K562 (cell line): ENCODE data around the gene NTN4. TPM values are rescaled to one million over a fixed set of nuclear protein-coding genes. Genes with fewer than 3 reads are reported as not detected.

Experiments used
- ATAC-seq: fragments of 200-7000 bp; cut with Tn5 transposase; 3 replicates; pipeline ENCODE4 v1.9.1; 2020; ENCODE audit warnings: moderate library complexity
- BruUV-seq: library from RNA; stranded (reverse); fragments of 400-500 nt; replicated peaks from 2 replicates; lab custom pipeline; 2021; lab: Mats Ljungman, UMichigan
- CTCF ChIA-PET: fragments of 300-600 bp; formaldehyde crosslinking; extraction: SDS; loops from one replicate; lab custom pipeline; 2021; ENCODE audit warnings: low intra/inter-chr PET ratio; lab: Yijun Ruan, JAX
- POLR2A ChIA-PET: fragments of 300-600, 350-650 bp; sonication (Branson Sonifier 250); formaldehyde crosslinking; extraction: SDS; loops from one replicate; lab custom pipeline; 2021; ENCODE audit warnings: antibody characterized with exemption, inconsistent platforms; lab: Yijun Ruan, JAX
- DNase-seq, 4 experiments: peaks; one replicate each; pipeline versions ENCODE4 v3.0.0 to v3.0.0-alpha.2; 2011 to 2018; ENCODE audit warnings: low spot score in 3 of 4, mixed read lengths in 3 of 4; ENCODE audit errors: extremely low read depth in 1 of 4
- FAIRE-seq: peaks from 2 replicates; lab custom pipeline; 2011; peaks lifted over from hg19 to GRCh38; lab: Jason Lieb, UNC
- H2AFZ ChIP-seq: 2 replicates; pipeline ENCODE4 v1.6.0; 2011; ENCODE audit warnings: low read depth, low read length, control low read depth, inconsistent platforms
- H3K27ac ChIP-seq: fragments of 200-600 bp; 3 replicates; pipeline ENCODE4 v1.8.0; 2011; ENCODE audit warnings: low read depth, mild to moderate bottlenecking, control low read depth, inconsistent platforms, low read length, moderate library complexity, mixed read lengths; ENCODE audit errors: extremely low read depth
- H3K27me3 ChIP-seq, 2 experiments: fragments of 300-600 bp in 1 of 2; 2 replicates in 1 of 2; 3 replicates in 1 of 2; pipeline versions ENCODE4 v1.6.0 to v1.8.0; 2011; ENCODE audit warnings: inconsistent platforms in 2 of 2, low read length in 2 of 2, mild to moderate bottlenecking in 1 of 2, mixed read lengths in 1 of 2, moderate library complexity in 1 of 2; ENCODE audit not compliant: control insufficient read depth in 2 of 2, insufficient read depth in 2 of 2
- H3K36me3 ChIP-seq: fragments of 300-600 bp; 3 replicates; pipeline ENCODE4 v1.8.0; 2011; ENCODE audit warnings: mild to moderate bottlenecking, low read length, inconsistent platforms; ENCODE audit not compliant: control insufficient read depth, insufficient read depth
- H3K4me1 ChIP-seq, 2 experiments: fragments of 200-600 bp in 1 of 2; replicated peaks in 1 of 2; 2 replicates in 1 of 2; 3 replicates in 1 of 2; pipeline versions ENCODE4 v1.5.1 to v1.8.0; 2011; ENCODE audit warnings: inconsistent platforms in 2 of 2, low read length in 2 of 2, mild to moderate bottlenecking in 1 of 2, mixed read lengths in 1 of 2, moderate library complexity in 1 of 2; ENCODE audit not compliant: control insufficient read depth in 2 of 2, insufficient read depth in 2 of 2
- H3K4me2 ChIP-seq: 2 replicates; pipeline ENCODE4 v1.6.1; 2011; ENCODE audit warnings: low read length, control low read depth, inconsistent platforms, mixed read lengths; ENCODE audit not compliant: insufficient read depth
- H3K4me3 ChIP-seq: fragments of 200-600 bp; sonication (generic), shearing (Covaris generic); 2 replicates; pipeline ENCODE4 v1.5.1; 2016; ENCODE audit warnings: control low read depth, inconsistent platforms
- H3K79me2 ChIP-seq: fragments of 200-600 bp; 3 replicates; pipeline ENCODE4 v1.8.0; 2011; ENCODE audit warnings: low read length, inconsistent platforms; ENCODE audit not compliant: control insufficient read depth, insufficient read depth
- H3K9ac ChIP-seq, 2 experiments: 2 replicates each; pipeline versions ENCODE4 v1.6.0 to v1.6.1; 2011; ENCODE audit warnings: low read depth in 2 of 2, low read length in 2 of 2, control low read depth in 1 of 2, inconsistent platforms in 1 of 2, mild to moderate bottlenecking in 1 of 2, mixed read lengths in 1 of 2; ENCODE audit not compliant: insufficient read depth in 1 of 2
- H3K9me1 ChIP-seq: one replicate; pipeline ENCODE4 v1.6.0; 2011; ENCODE audit warnings: inconsistent platforms, mild to moderate bottlenecking, low read length, moderate library complexity; ENCODE audit not compliant: control insufficient read depth, insufficient read depth
- H3K9me3 ChIP-seq: replicated peaks from 2 replicates; pipeline ENCODE4 v1.5.1; 2011; ENCODE audit warnings: low read depth, low read length, inconsistent platforms; ENCODE audit not compliant: control insufficient read depth, insufficient read depth
- H4K20me1 ChIP-seq: replicated peaks from 2 replicates; pipeline ENCODE4 v1.6.1; 2011; ENCODE audit warnings: low read length, inconsistent platforms, mixed read lengths; ENCODE audit not compliant: control insufficient read depth, insufficient read depth
- BRCA1 ChIP-seq, 2 experiments: fragments of 450-650 bp in 1 of 2; sonication (generic) in 1 of 2; formaldehyde crosslinking in 1 of 2; IDR thresholded peaks; 2 replicates each; pipeline versions ENCODE4 v1.5.0 to v1.6.1; 2017 to 2020; ENCODE audit warnings: mild to moderate bottlenecking in 1 of 2, missing genetic modification reagents in 1 of 2
- SP2 ChIP-seq: IDR thresholded peaks from 2 replicates; pipeline ENCODE4 v1.6.1; 2011; ENCODE audit warnings: mild to moderate bottlenecking, low read depth, low read length, moderate library complexity; ENCODE audit not compliant: poor library complexity, severe bottlenecking; ENCODE audit errors: extremely low read depth
- ZNF384 ChIP-seq: IDR thresholded peaks from 2 replicates; pipeline ENCODE4 v1.6.1; 2012; ENCODE audit warnings: low read depth, low read length, improper control_type of control experiment
- WGBS: fragments of 100-300 bp; shearing (Covaris generic); methylation state at CpG from one replicate; pipeline ENCODE4 v1.1.6; 2016; ENCODE audit warnings: low coverage, mixed read lengths; ENCODE audit not compliant: insufficient coverage; ENCODE audit errors: missing lambda C conversion rate; 5-methylcytosine and 5-hydroxymethylcytosine counted together
- in situ Hi-C: fragments of 300-500 bp; cut with MboI; formaldehyde crosslinking; loops from 4 replicates; pipeline ENCODE4 v1.15.0; 2018; ENCODE audit warnings: inconsistent platforms, mixed read lengths
- intact Hi-C: fragments of 100-400 bp; cut with micrococcal nuclease; formaldehyde crosslinking; loops from 2 replicates; pipeline ENCODE4 v1.14.2; 2022
- polyA plus RNA-seq, 8 experiments: library from polyadenylated mRNA; depleted of rRNA in 4 of 8; stranded (reverse) in 5 of 8; unstranded in 3 of 8; fragments of >200 nt; fragmentation: Nextera tagmentation in 2 of 8; fragmentation: Illumina TruSeq in 1 of 8; extraction: Ambion mirVana in 2 of 8; extraction: Trizol in 1 of 8; gene quantifications; 2 replicates each; pipeline versions ENCODE4 v1.2.1 to v1.2.3, GENCODE V29; 2011 to 2014; ENCODE audit warnings: inconsistent platforms in 1 of 8, missing spikeins in 1 of 8
- total RNA-seq, 7 experiments: library from RNA; depleted of rRNA in 6 of 7; stranded (reverse); fragments of >200 nt in 6 of 7; fragmentation: Illumina TruSeq in 2 of 7; extraction: Trizol in 2 of 7; gene quantifications; 2 replicates each; pipeline versions ENCODE4 v1.2.1 to v1.2.3, GENCODE V29; 2011 to 2021; ENCODE audit warnings: low replicate concordance in 1 of 7
- TF ChIP-seq, protein P1 (sequence below): fragments of 450-650 bp; IDR thresholded peaks from 2 replicates; pipeline ENCODE4 v1.6.1; 2017; ENCODE audit warnings: antibody characterized with exemption, mild to moderate bottlenecking

Gene NTN4
- total and polyA plus RNA-seq, 9 of the 15 experiments (the other 6 are each of a cell fraction or from before 2014, with no cell fraction given): 0.13 TPM; not detected in 8

DNA sequence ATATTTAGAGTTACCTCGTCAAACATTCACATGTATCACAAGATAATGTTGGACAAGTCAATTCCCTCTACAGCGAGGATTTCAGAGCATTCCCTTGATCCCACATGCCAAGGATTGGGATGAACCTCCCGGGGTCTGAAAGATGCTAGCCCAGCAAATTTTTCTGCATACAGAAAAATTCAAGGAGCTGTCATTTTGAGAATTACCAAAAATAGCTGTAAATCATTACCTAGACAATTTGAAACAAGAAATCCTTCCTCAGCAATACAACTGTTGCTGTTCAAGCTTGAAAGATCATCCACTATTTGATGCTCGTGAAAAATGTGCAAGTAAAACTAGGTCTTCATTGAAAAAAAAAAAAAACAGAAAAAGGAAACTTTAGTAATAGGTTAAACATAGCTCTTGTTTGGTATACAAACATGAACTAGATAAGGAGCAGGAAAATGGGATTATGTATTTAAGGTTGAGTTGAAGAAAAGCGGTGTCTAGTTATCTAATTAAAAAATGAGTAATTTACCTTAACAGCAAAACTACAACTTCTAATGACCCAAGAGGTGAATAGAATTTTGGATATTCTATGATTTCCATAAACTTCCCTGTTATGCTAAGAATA, 73.1 kb downstream of the NTN4 start:
- in situ Hi-C loops: no loop called here
- WGBS: 0% methylated on average over 5 of the region's 5 CpGs

More for the DNA sequence above, 73.1 kb downstream of the NTN4 start:
- H3K9ac ChIP-seq: no peak overlapping the region
- no TSS peak for BruUV-seq
- no peak overlapping the region for H2AFZ ChIP-seq
- no peak overlapping the region for H3K27ac ChIP-seq
- H3K36me3 ChIP-seq: no peaks in the 10 kb centered on the region
- no peak for ATAC-seq
- no peak for DNase-seq
- intact Hi-C loops: no loop called here
- H3K79me2 ChIP-seq: no peaks in the 10 kb centered on the region
- ChIA-PET POLR2A (no interaction called here), CTCF (no interaction called here)
- no peaks in the 10 kb centered on the region for H3K9me1 ChIP-seq
- no peaks in the 10 kb centered on the region; a peak in 2 of 5 replicates for H3K27me3 ChIP-seq
- no peak for TF ChIP-seq BRCA1 (IDR thresholded peaks at IDR 0.05)
- no peak for TF ChIP-seq BRCA1 (CRISPR knock-in tag; IDR thresholded peaks at IDR 0.05)
- no peak for TF ChIP-seq SP2
- no peak for TF ChIP-seq ZNF384
- TF ChIP-seq, protein P1, sequence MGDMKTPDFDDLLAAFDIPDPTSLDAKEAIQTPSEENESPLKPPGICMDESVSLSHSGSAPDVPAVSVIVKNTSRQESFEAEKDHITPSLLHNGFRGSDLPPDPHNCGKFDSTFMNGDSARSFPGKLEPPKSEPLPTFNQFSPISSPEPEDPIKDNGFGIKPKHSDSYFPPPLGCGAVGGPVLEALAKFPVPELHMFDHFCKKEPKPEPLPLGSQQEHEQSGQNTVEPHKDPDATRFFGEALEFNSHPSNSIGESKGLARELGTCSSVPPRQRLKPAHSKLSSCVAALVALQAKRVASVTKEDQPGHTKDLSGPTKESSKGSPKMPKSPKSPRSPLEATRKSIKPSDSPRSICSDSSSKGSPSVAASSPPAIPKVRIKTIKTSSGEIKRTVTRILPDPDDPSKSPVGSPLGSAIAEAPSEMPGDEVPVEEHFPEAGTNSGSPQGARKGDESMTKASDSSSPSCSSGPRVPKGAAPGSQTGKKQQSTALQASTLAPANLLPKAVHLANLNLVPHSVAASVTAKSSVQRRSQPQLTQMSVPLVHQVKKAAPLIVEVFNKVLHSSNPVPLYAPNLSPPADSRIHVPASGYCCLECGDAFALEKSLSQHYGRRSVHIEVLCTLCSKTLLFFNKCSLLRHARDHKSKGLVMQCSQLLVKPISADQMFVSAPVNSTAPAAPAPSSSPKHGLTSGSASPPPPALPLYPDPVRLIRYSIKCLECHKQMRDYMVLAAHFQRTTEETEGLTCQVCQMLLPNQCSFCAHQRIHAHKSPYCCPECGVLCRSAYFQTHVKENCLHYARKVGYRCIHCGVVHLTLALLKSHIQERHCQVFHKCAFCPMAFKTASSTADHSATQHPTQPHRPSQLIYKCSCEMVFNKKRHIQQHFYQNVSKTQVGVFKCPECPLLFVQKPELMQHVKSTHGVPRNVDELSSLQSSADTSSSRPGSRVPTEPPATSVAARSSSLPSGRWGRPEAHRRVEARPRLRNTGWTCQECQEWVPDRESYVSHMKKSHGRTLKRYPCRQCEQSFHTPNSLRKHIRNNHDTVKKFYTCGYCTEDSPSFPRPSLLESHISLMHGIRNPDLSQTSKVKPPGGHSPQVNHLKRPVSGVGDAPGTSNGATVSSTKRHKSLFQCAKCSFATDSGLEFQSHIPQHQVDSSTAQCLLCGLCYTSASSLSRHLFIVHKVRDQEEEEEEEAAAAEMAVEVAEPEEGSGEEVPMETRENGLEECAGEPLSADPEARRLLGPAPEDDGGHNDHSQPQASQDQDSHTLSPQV: no peak
- no peak overlapping the region for H3K4me3 ChIP-seq
- no peaks in the 10 kb centered on the region for H3K4me1 ChIP-seq
- no peaks in the 10 kb centered on the region for H4K20me1 ChIP-seq
- no peaks in the 10 kb centered on the region for H3K9me3 ChIP-seq
- H3K4me2 ChIP-seq: no peak overlapping the region
- FAIRE-seq: no peak
